Activated CD4-positive, alpha-beta T cell treated with anti-CD3 and anti-CD28 coated beads, Interleukin-2, amount 50 U/mL, for 48 hours (primary cell): ENCODE data around the gene XIRP2.

Experiments
- DNase-seq, 2 experiments: peaks; one replicate each; pipeline ENCODE4 v3.0.0-alpha.2; 2020

XIRP2 gene

GRCh38 chr2:167298017-167298416 is 409.7 kb downstream of the XIRP2 start:
- DNase-seq: no peak
